H1 (cell line): ENCODE results near the gene RABEP1. TPM values are rescaled to one million over a fixed set of nuclear protein-coding genes. Genes with fewer than 3 reads are reported as not detected.

ENCODE experiments used
- CTCF ChIA-PET: fragments of 300-600 bp; sonication (Branson Sonifier 250); formaldehyde crosslinking; loops from one replicate; lab custom pipeline; 2021; ENCODE audit not compliant: partially characterized antibody; lab: Charles Lee
- POLR2A ChIA-PET: fragments of 300-600 bp; sonication (Branson Sonifier 250); formaldehyde crosslinking; loops from one replicate; lab custom pipeline; 2021; ENCODE audit warnings: inconsistent platforms; ENCODE audit not compliant: partially characterized antibody; lab: Charles Lee
- DNase-seq, 2 experiments: peaks; one replicate each; pipeline versions ENCODE4 v3.0.0 to v3.0.0-alpha.2; 2010 to 2022; ENCODE audit warnings: low spot score in 2 of 2, low read depth in 1 of 2, mixed read lengths in 1 of 2
- FAIRE-seq: peaks from 2 replicates; lab custom pipeline; 2011; peaks lifted over from hg19 to GRCh38; lab: Jason Lieb, UNC
- H2AFZ ChIP-seq: 2 replicates; pipeline ENCODE4 v1.8.1; 2012; ENCODE audit warnings: low read length, inconsistent platforms
- H2AK5ac ChIP-seq: 2 replicates; pipeline ENCODE4 v1.6.1; 2013; ENCODE audit warnings: low read depth, low read length
- H2BK120ac ChIP-seq: replicated peaks from 2 replicates; pipeline ENCODE3; 2013; ENCODE audit warnings: low read depth, low read length, inconsistent platforms
- H2BK12ac ChIP-seq: 2 replicates; pipeline ENCODE4 v1.6.1; 2013; ENCODE audit warnings: low read depth, low read length
- H2BK15ac ChIP-seq: 2 replicates; pipeline ENCODE4 v1.6.1; 2013; ENCODE audit warnings: low read length
- H2BK20ac ChIP-seq: 2 replicates; pipeline ENCODE4 v1.6.1; 2013; ENCODE audit warnings: low read length
- H2BK5ac ChIP-seq: 2 replicates; pipeline ENCODE4 v1.6.1; 2013; ENCODE audit warnings: low read depth, low read length
- H3K14ac ChIP-seq: 2 replicates; pipeline ENCODE4 v1.6.1; 2013; ENCODE audit warnings: inconsistent platforms; ENCODE audit not compliant: insufficient read length
- H3K18ac ChIP-seq: 2 replicates; pipeline ENCODE4 v1.6.1; 2013; ENCODE audit warnings: low read length; ENCODE audit errors: extremely low read depth
- H3K23ac ChIP-seq: 2 replicates; pipeline ENCODE4 v1.6.1; 2013; ENCODE audit warnings: inconsistent platforms; ENCODE audit not compliant: insufficient read length
- H3K23me2 ChIP-seq: 2 replicates; pipeline ENCODE4 v1.6.1; 2013; ENCODE audit warnings: low read depth, low read length
- H3K27ac ChIP-seq: 2 replicates; pipeline ENCODE4 v1.6.1; 2011; ENCODE audit warnings: low read depth, low read length, inconsistent platforms
- H3K27me3 ChIP-seq, 4 experiments: replicated peaks in 1 of 4; 1 replicate in 1 of 4; 2 replicates in 3 of 4; pipeline versions ENCODE4 v1.6.1 to v1.8.1; 2011 to 2013; ENCODE audit warnings: low read length in 3 of 4, mild to moderate bottlenecking in 3 of 4, inconsistent platforms in 2 of 4, mixed read lengths in 2 of 4, moderate library complexity in 1 of 4; ENCODE audit not compliant: control insufficient read depth in 3 of 4, insufficient read depth in 3 of 4; ENCODE audit errors: extremely low read depth in 1 of 4
- H3K36me3 ChIP-seq, 4 experiments: 2 replicates each; pipeline versions ENCODE4 v1.6.1 to v1.8.1; 2011 to 2013; ENCODE audit warnings: mild to moderate bottlenecking in 4 of 4, low read length in 3 of 4, moderate library complexity in 2 of 4, control low read depth in 1 of 4, inconsistent platforms in 1 of 4; ENCODE audit not compliant: insufficient read depth in 4 of 4, control insufficient read depth in 2 of 4
- H3K4ac ChIP-seq: replicated peaks from 2 replicates; pipeline ENCODE3; 2013; ENCODE audit warnings: low read length, low read depth, mixed read lengths, inconsistent platforms; ENCODE audit not compliant: insufficient read length
- H3K4me1 ChIP-seq, 4 experiments: replicated peaks in 1 of 4; 1 replicate in 1 of 4; 2 replicates in 3 of 4; pipeline versions ENCODE4 v1.6.1 to v1.8.1; 2011 to 2013; ENCODE audit warnings: low read length in 3 of 4, inconsistent platforms in 2 of 4, mixed read lengths in 1 of 4; ENCODE audit not compliant: insufficient read depth in 4 of 4, control insufficient read depth in 3 of 4
- H3K4me2 ChIP-seq, 2 experiments: 2 replicates each; pipeline versions ENCODE4 v1.6.1 to v1.8.1; 2011 to 2013; ENCODE audit warnings: low read depth in 2 of 2, low read length in 2 of 2, control low read depth in 1 of 2, inconsistent platforms in 1 of 2, mild to moderate bottlenecking in 1 of 2; ENCODE audit not compliant: insufficient read depth in 1 of 2
- H3K4me3 ChIP-seq, 4 experiments: fragments of 200-600, 300-600 bp in 1 of 4; sonication (generic), shearing (Covaris generic), sonication (Bioruptor Twin) in 1 of 4; 2 replicates each; pipeline versions ENCODE4 v1.5.1 to v1.8.1; 2011 to 2016; ENCODE audit warnings: low read length in 4 of 4, low read depth in 3 of 4, control low read depth in 2 of 4, inconsistent platforms in 2 of 4, mild to moderate bottlenecking in 2 of 4, mixed read lengths in 1 of 4, moderate library complexity in 1 of 4; ENCODE audit not compliant: insufficient read depth in 2 of 4; ENCODE audit errors: extremely low read depth in 1 of 4
- H3K56ac ChIP-seq: replicated peaks from 2 replicates; pipeline ENCODE3; 2013; ENCODE audit warnings: low read depth, mild to moderate bottlenecking, mixed read lengths, low read length, inconsistent platforms; ENCODE audit not compliant: insufficient read length
- H3K79me1 ChIP-seq: 2 replicates; pipeline ENCODE4 v1.6.1; 2013; ENCODE audit warnings: low read depth, low read length, control low read depth
- H3K79me2 ChIP-seq, 2 experiments: 2 replicates each; pipeline versions ENCODE4 v1.6.1 to v1.8.1; 2012 to 2013; ENCODE audit warnings: low read length in 2 of 2, mild to moderate bottlenecking in 2 of 2, inconsistent platforms in 1 of 2; ENCODE audit not compliant: insufficient read depth in 2 of 2, control insufficient read depth in 1 of 2
- H3K9ac ChIP-seq, 4 experiments: replicated peaks in 1 of 4; 1 replicate in 1 of 4; 2 replicates in 3 of 4; pipeline versions ENCODE4 v1.6.1 to v1.8.1; 2011 to 2013; ENCODE audit warnings: low read depth in 3 of 4, low read length in 3 of 4, control low read depth in 2 of 4, mild to moderate bottlenecking in 2 of 4, moderate library complexity in 2 of 4, inconsistent platforms in 1 of 4; ENCODE audit errors: extremely low read depth in 1 of 4
- H3K9me3 ChIP-seq, 2 experiments: 2 replicates each; pipeline versions ENCODE4 v1.6.1 to v1.8.1; 2012 to 2013; ENCODE audit warnings: mild to moderate bottlenecking in 2 of 2, moderate library complexity in 2 of 2, control low read depth in 1 of 2, inconsistent platforms in 1 of 2, low read depth in 1 of 2, low read length in 1 of 2, mixed read lengths in 1 of 2; ENCODE audit not compliant: insufficient read depth in 2 of 2
- H4K20me1 ChIP-seq, 2 experiments: replicated peaks in 1 of 2; 2 replicates each; pipeline versions ENCODE3 to v1.8.1; 2011 to 2013; ENCODE audit warnings: inconsistent platforms in 2 of 2, low read length in 2 of 2, mild to moderate bottlenecking in 1 of 2; ENCODE audit not compliant: insufficient read depth in 2 of 2, control insufficient read depth in 1 of 2
- H4K5ac ChIP-seq: 2 replicates; pipeline ENCODE4 v1.6.1; 2013; ENCODE audit warnings: low read length, low read depth, mixed read lengths, inconsistent platforms; ENCODE audit not compliant: insufficient read length
- H4K8ac ChIP-seq: 2 replicates; pipeline ENCODE4 v1.8.0; 2013; ENCODE audit warnings: mild to moderate bottlenecking, moderate library complexity, low read length, inconsistent platforms; ENCODE audit not compliant: insufficient read depth; ENCODE audit errors: extremely low read depth
- H4K91ac ChIP-seq: replicated peaks from 2 replicates; pipeline ENCODE3; 2013; ENCODE audit warnings: low read length, mixed read lengths, inconsistent platforms; ENCODE audit not compliant: insufficient read length
- CBX8 ChIP-seq: fragments of 300-800, 300-1000 bp; sonication (generic); IDR thresholded peaks from 2 replicates; pipeline ENCODE4 v1.7.1; 2016; ENCODE audit warnings: low read depth, low read length, borderline replicate concordance
- FOSL1 ChIP-seq: IDR thresholded peaks from 2 replicates; pipeline ENCODE4 v1.6.1; 2011; ENCODE audit warnings: mild to moderate bottlenecking, low read depth, low read length, moderate library complexity; ENCODE audit not compliant: insufficient read depth
- HDAC6 ChIP-seq: IDR thresholded peaks from one replicate; pipeline ENCODE4 v1.7.1; 2012; ENCODE audit warnings: low read depth, mild to moderate bottlenecking, inconsistent platforms, low read length, moderate library complexity
- JUND ChIP-seq: IDR thresholded peaks from 2 replicates; pipeline ENCODE4 v1.6.1; 2011; ENCODE audit warnings: mild to moderate bottlenecking, improper control_type of control experiment, low read length
- MAFK ChIP-seq: IDR thresholded peaks from 2 replicates; pipeline ENCODE4 v1.6.1; 2012; ENCODE audit warnings: low read depth, mild to moderate bottlenecking, improper control_type of control experiment, low read length
- PHF8 ChIP-seq: fragments of 200-600 bp; sonication (generic); conservative IDR thresholded peaks from 2 replicates; pipeline ENCODE4 v1.7.1; 2012; ENCODE audit warnings: low read depth, mild to moderate bottlenecking, inconsistent platforms, low read length, moderate library complexity
- POLR2A ChIP-seq, 2 experiments: IDR thresholded peaks; 1 replicate in 1 of 2; 2 replicates in 1 of 2; pipeline ENCODE4 v1.6.1; 2011; ENCODE audit warnings: low read depth in 2 of 2, low read length in 2 of 2, mild to moderate bottlenecking in 2 of 2; ENCODE audit errors: control extremely low read depth in 1 of 2
- SIRT6 ChIP-seq: IDR thresholded peaks from one replicate; pipeline ENCODE4 v1.7.1; 2012; ENCODE audit warnings: low read length, inconsistent platforms
- SIX5 ChIP-seq: IDR thresholded peaks from 2 replicates; pipeline ENCODE4 v1.6.1; 2011; ENCODE audit warnings: mild to moderate bottlenecking, low read depth, low read length
- SP1 ChIP-seq: IDR thresholded peaks from 2 replicates; pipeline ENCODE4 v1.6.1; 2011; ENCODE audit warnings: low read depth, low read length
- SP2 ChIP-seq: IDR thresholded peaks from 2 replicates; pipeline ENCODE4 v1.6.1; 2012; ENCODE audit warnings: mild to moderate bottlenecking, low read length, inconsistent platforms
- SRF ChIP-seq: IDR thresholded peaks from 2 replicates; pipeline ENCODE4 v1.6.1; 2011; ENCODE audit warnings: mild to moderate bottlenecking, low read depth, low read length, moderate library complexity
- WGBS, 2 experiments: shearing (Covaris generic) in 1 of 2; methylation state at CpG; one replicate each; pipeline versions ENCODE4 v1.1.6 to v1.1.7; 2013 to 2015; ENCODE audit warnings: low lambda C conversion rate in 2 of 2, mixed read lengths in 2 of 2, inconsistent platforms in 1 of 2, low coverage in 1 of 2, missing lambda C conversion rate in 1 of 2; ENCODE audit not compliant: insufficient replicate concordance in 2 of 2, insufficient coverage in 1 of 2, insufficient read length in 1 of 2; ENCODE audit errors: extremely low coverage in 1 of 2, missing lambda C conversion rate in 1 of 2; 5-methylcytosine and 5-hydroxymethylcytosine counted together
- polyA plus RNA-seq, 7 experiments: library from polyadenylated mRNA; depleted of rRNA in 3 of 7; stranded (reverse) in 5 of 7; unstranded in 2 of 7; fragments of >200 nt in 5 of 7; fragments of 200-250 nt in 2 of 7; gene quantifications; 1 replicate in 5 of 7; 2 replicates in 1 of 7; 4 replicates in 1 of 7; pipeline versions ENCODE4 v1.2.1 to v1.2.3, GENCODE V29; 2011 to 2013; ENCODE audit warnings: missing spikeins in 2 of 7, mixed read lengths in 2 of 7
- total RNA-seq: library from RNA; stranded (reverse); fragmentation: NEBNext Ultra II Directional; extraction: Animal tissue kit (Norgen Biotek cat#: 25700); gene quantifications from 2 replicates; pipeline ENCODE4 v1.2.1, GENCODE V29; 2021
- TF ChIP-seq, protein P1 (sequence below): IDR thresholded peaks from 2 replicates; pipeline ENCODE4 v1.6.1; 2012; ENCODE audit warnings: low read length, inconsistent platforms

RABEP1 gene
- total and polyA plus RNA-seq, 2 of the 8 experiments (the other 6 are each of a cell fraction or from before 2014, with no cell fraction given) = 8.5 to 52.3 TPM

DNA sequence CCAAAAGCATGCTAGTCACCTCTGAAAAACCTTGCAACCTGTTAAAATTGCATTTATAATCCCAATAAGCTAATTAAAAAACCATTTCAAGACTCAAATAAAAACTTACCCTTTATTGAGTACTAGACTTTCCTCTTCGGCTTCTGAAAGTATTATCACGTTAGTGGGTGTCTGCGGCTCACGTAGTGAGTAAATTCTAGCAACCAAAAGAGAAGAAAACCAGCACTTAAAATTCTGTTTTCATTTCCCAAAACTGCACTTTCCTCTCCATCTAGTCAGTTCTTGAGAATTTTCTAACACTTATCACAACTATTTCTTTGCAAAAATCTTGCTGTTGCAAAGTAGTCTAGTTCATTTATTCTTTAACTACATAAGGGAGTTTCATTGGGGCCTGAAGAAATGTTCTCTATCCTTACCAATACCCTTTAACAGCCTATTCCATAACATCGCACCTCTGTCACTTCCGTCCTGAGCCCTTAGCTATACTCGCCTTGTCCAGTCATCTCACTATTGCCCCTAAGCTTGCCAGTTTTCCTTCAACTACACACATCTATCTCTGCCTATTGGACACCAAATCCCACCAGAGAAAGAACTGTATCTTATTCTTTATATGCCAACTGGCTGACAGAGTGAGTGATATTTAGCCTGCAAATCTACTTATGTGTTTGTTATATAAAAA, 128.6 kb downstream of the RABEP1 start:
- ChIA-PET CTCF (interaction anchor here (2.3 kb wide), 1 partner anchor 20 kb away, joined by 9 read pairs; no protein-coding TSS in a partner anchor), POLR2A (interaction anchor here (0.6 to 11.3 kb wide), 2 partner anchors 8 to 24 kb away, joined by 3 to 225 read pairs; partner anchors contain the start of genes C1QBP and NUP88)
- no peak overlapping the region for H3K4me2 ChIP-seq
- no peak overlapping the region for H2AFZ ChIP-seq
- DNase-seq = no peak
- no peaks in the 10 kb centered on the region for H3K9me3 ChIP-seq
- H3K27ac ChIP-seq = no peak overlapping the region
- 94% methylated on average over 7 of the region's 7 CpGs; no CpG with 5 or more reads in 1 of the 2 experiments for WGBS, 2 experiments
- no peak for FAIRE-seq
- H3K79me1 ChIP-seq = no peaks in the 10 kb centered on the region; the same call in 1 of the 2 replicates
- no peak overlapping the region for H4K8ac ChIP-seq
- no peak overlapping the region for H2BK5ac ChIP-seq
- no peak overlapping the region for H2BK120ac ChIP-seq
- no peak overlapping the region for H3K14ac ChIP-seq
- no peak overlapping the region for H3K9ac ChIP-seq
- H4K91ac ChIP-seq = no peak overlapping the region
- H3K23ac ChIP-seq = no peak overlapping the region
- H2BK20ac ChIP-seq = no peak overlapping the region
- H3K36me3 ChIP-seq = peaks cover 38 to 95% (median 70%) of the 10 kb centered on the region in 4 experiments
- no peak overlapping the region for H3K4ac ChIP-seq
- H3K79me2 ChIP-seq = peaks cover 0 to 20% of the 10 kb centered on the region in 2 experiments; a peak in 2 of 4 replicates
- H2AK5ac ChIP-seq = no peak overlapping the region
- no peak overlapping the region for H2BK15ac ChIP-seq
- no peak overlapping the region for H3K4me3 ChIP-seq
- H3K4me1 ChIP-seq = no peaks in the 10 kb centered on the region
- no peak overlapping the region for H2BK12ac ChIP-seq
- H3K23me2 ChIP-seq = no peaks in the 10 kb centered on the region
- no peak overlapping the region for H3K18ac ChIP-seq
- no peak overlapping the region for H3K56ac ChIP-seq
- no peaks in the 10 kb centered on the region for H3K27me3 ChIP-seq
- peaks cover 2 to 8% of the 10 kb centered on the region in 2 experiments for H4K20me1 ChIP-seq
- H4K5ac ChIP-seq = no peak overlapping the region
- no peak for TF ChIP-seq CBX8
- no peak for TF ChIP-seq HDAC6
- no peak for TF ChIP-seq SRF
- TF ChIP-seq MAFK = no peak
- no peak for TF ChIP-seq SP2
- no peak for TF ChIP-seq FOSL1
- TF ChIP-seq SIRT6 = no peak
- no peak for TF ChIP-seq SP1
- TF ChIP-seq SIX5 = no peak
- TF ChIP-seq PHF8 = no peak
- no peak for TF ChIP-seq POLR2A (IDR thresholded peaks at IDR 0.05; ENCODE audit: control extremely low read depth in 1 of 2, low read depth in 2 of 2, low read length in 2 of 2)
- TF ChIP-seq JUND = no peak
- TF ChIP-seq, protein P1, sequence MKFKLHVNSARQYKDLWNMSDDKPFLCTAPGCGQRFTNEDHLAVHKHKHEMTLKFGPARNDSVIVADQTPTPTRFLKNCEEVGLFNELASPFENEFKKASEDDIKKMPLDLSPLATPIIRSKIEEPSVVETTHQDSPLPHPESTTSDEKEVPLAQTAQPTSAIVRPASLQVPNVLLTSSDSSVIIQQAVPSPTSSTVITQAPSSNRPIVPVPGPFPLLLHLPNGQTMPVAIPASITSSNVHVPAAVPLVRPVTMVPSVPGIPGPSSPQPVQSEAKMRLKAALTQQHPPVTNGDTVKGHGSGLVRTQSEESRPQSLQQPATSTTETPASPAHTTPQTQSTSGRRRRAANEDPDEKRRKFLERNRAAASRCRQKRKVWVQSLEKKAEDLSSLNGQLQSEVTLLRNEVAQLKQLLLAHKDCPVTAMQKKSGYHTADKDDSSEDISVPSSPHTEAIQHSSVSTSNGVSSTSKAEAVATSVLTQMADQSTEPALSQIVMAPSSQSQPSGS = no peak
